ENCODE data around the gene ADAM19. TPM values are rescaled to one million over a fixed set of nuclear protein-coding genes. Genes with fewer than 3 reads are reported as not detected.

The ADAM19 gene
- polyA plus RNA-seq, 4 donors: 0.67 to 6.5 (median 2.2) TPM

- H3K27ac ChIP-seq (ENCODE audit: low read depth in 1 of 3, low read length in 2 of 3): peak overlapping the region in 2 of 3 donors; percentile 59 to 88
- WGBS, 3 donors: 70 to 87% (median 81%) methylated on average over 10 of the region's 10 CpGs
- peaks cover 0 to 18% (median 14%) of the 10 kb centered on the region in 3 donors for H3K4me1 ChIP-seq (ENCODE audit: control insufficient read depth in 3 of 3, insufficient read depth in 2 of 3, low read depth in 1 of 3, low read length in 2 of 3)
These were observed 13.4 kb downstream of the ADAM19 start for GRCh38 chr5:157562111-157562581.

GRCh38 chr5:157561110-157561509 lies 14.5 kb downstream of the ADAM19 start:
- FAIRE-seq (no peak), DNase-seq (no peak)
- no peaks in the 10 kb centered on the region for H3K27me3 ChIP-seq (ENCODE audit: control insufficient read depth in 3 of 3, insufficient read depth in 3 of 3, low read length in 3 of 3)
- no peak overlapping the region for H3K4me3 ChIP-seq (ENCODE audit: low read depth in 1 of 3, low read length in 3 of 3)
- peaks cover 0 to 15% (median 2%) of the 10 kb centered on the region in 3 donors for H3K36me3 ChIP-seq (ENCODE audit: control insufficient read depth in 3 of 3, insufficient read depth in 2 of 3, low read depth in 1 of 3, low read length in 3 of 3)
- peaks cover 0 to 18% (median 14%) of the 10 kb centered on the region in 3 donors for H3K4me1 ChIP-seq (ENCODE audit: control insufficient read depth in 3 of 3, insufficient read depth in 2 of 3, low read depth in 1 of 3, low read length in 2 of 3)
- H3K27ac ChIP-seq (ENCODE audit: low read depth in 1 of 3, low read length in 2 of 3): peak overlapping the region in 2 of 3 donors; percentile 59 to 88
- 79 to 88% (median 84%) methylated on average over 9 of the region's 9 CpGs for WGBS, 3 donors
- no peaks in the 10 kb centered on the region for H3K9me3 ChIP-seq (ENCODE audit: control insufficient read depth in 2 of 2, insufficient read depth in 1 of 2, low read depth in 1 of 2, low read length in 1 of 2)

More at GRCh38 chr5:157562111-157562581, 13.4 kb downstream of the ADAM19 start:
- FAIRE-seq (no peak), DNase-seq (no peak)
- Histone ChIP-seq H3K4me3 (ENCODE audit: low read depth in 1 of 3, low read length in 3 of 3) (no peak overlapping the region), H3K9me3 (ENCODE audit: control insufficient read depth in 2 of 2, insufficient read depth in 1 of 2, low read depth in 1 of 2, low read length in 1 of 2) (no peaks in the 10 kb centered on the region), H3K27me3 (ENCODE audit: control insufficient read depth in 3 of 3, insufficient read depth in 3 of 3, low read length in 3 of 3) (no peaks in the 10 kb centered on the region), H3K36me3 (ENCODE audit: control insufficient read depth in 3 of 3, insufficient read depth in 2 of 3, low read depth in 1 of 3, low read length in 3 of 3) (peaks cover 0 to 15% (median 2%) of the 10 kb centered on the region in 3 donors)

GRCh38 chr5:157559301-157559700 lies 16.3 kb downstream of the ADAM19 start:
- no peak for FAIRE-seq

GRCh38 chr5:157558681-157559080 lies 16.9 kb downstream of the ADAM19 start:
- no peak for FAIRE-seq
- H3K27me3 ChIP-seq (ENCODE audit: control insufficient read depth in 3 of 3, insufficient read depth in 3 of 3, low read length in 3 of 3): no peaks in the 10 kb centered on the region
- peaks cover 0 to 12% (median 2%) of the 10 kb centered on the region in 3 donors for H3K36me3 ChIP-seq (ENCODE audit: control insufficient read depth in 3 of 3, insufficient read depth in 2 of 3, low read depth in 1 of 3, low read length in 3 of 3)
- no peaks in the 10 kb centered on the region for H3K9me3 ChIP-seq (ENCODE audit: control insufficient read depth in 2 of 2, insufficient read depth in 1 of 2, low read depth in 1 of 2, low read length in 1 of 2)
- no peak overlapping the region for H3K4me3 ChIP-seq (ENCODE audit: low read depth in 1 of 3, low read length in 3 of 3)
- H3K4me1 ChIP-seq (ENCODE audit: control insufficient read depth in 3 of 3, insufficient read depth in 2 of 3, low read depth in 1 of 3, low read length in 2 of 3): peaks cover 0 to 26% (median 7%) of the 10 kb centered on the region in 3 donors
- no peak for DNase-seq
- peak overlapping the region in 1 of 3 donors; percentile 32 for H3K27ac ChIP-seq (ENCODE audit: low read depth in 1 of 3, low read length in 2 of 3)
- WGBS, 3 donors: 16 to 52% (median 35%) methylated on average over 2 of the region's 2 CpGs

More at GRCh38 chr5:157559301-157559700, 16.3 kb downstream of the ADAM19 start:
- Histone ChIP-seq H3K4me1 (ENCODE audit: control insufficient read depth in 3 of 3, insufficient read depth in 2 of 3, low read depth in 1 of 3, low read length in 2 of 3) (peaks cover 0 to 23% (median 13%) of the 10 kb centered on the region in 3 donors), H3K36me3 (ENCODE audit: control insufficient read depth in 3 of 3, insufficient read depth in 2 of 3, low read depth in 1 of 3, low read length in 3 of 3) (peaks cover 0 to 15% (median 2%) of the 10 kb centered on the region in 3 donors), H3K4me3 (ENCODE audit: low read depth in 1 of 3, low read length in 3 of 3) (no peak overlapping the region), H3K9me3 (ENCODE audit: control insufficient read depth in 2 of 2, insufficient read depth in 1 of 2, low read depth in 1 of 2, low read length in 1 of 2) (no peaks in the 10 kb centered on the region), H3K27ac (ENCODE audit: low read depth in 1 of 3, low read length in 2 of 3) (peak overlapping the region in 1 of 3 donors; percentile 21), H3K27me3 (ENCODE audit: control insufficient read depth in 3 of 3, insufficient read depth in 3 of 3, low read length in 3 of 3) (no peaks in the 10 kb centered on the region)
- no peak for DNase-seq
- WGBS, 3 donors: 73 to 76% (median 75%) methylated on average over 2 of the region's 2 CpGs

- H3K27ac ChIP-seq (ENCODE audit: low read depth in 1 of 3, low read length in 2 of 3): peak overlapping the region in 1 of 3 donors; percentile 32
- WGBS, 3 donors: 81 to 85% (median 85%) methylated on average over 4 of the region's 4 CpGs
- no peak for FAIRE-seq
These were observed 17.5 kb downstream of the ADAM19 start for GRCh38 chr5:157558041-157558595.

GRCh38 chr5:157556615-157557418 lies 18.8 kb downstream of the ADAM19 start:
- Histone ChIP-seq H3K27me3 (ENCODE audit: control insufficient read depth in 3 of 3, insufficient read depth in 3 of 3, low read length in 3 of 3) (no peaks in the 10 kb centered on the region), H3K4me1 (ENCODE audit: control insufficient read depth in 3 of 3, insufficient read depth in 2 of 3, low read depth in 1 of 3, low read length in 2 of 3) (peaks cover 0 to 21% (median 6%) of the 10 kb centered on the region in 3 donors), H3K9me3 (ENCODE audit: control insufficient read depth in 2 of 2, insufficient read depth in 1 of 2, low read depth in 1 of 2, low read length in 1 of 2) (no peaks in the 10 kb centered on the region), H3K4me3 (ENCODE audit: low read depth in 1 of 3, low read length in 3 of 3) (no peak overlapping the region), H3K36me3 (ENCODE audit: control insufficient read depth in 3 of 3, insufficient read depth in 2 of 3, low read depth in 1 of 3, low read length in 3 of 3) (peaks cover 0 to 2% (median 0%) of the 10 kb centered on the region in 3 donors), H3K27ac (ENCODE audit: low read depth in 1 of 3, low read length in 2 of 3) (no peak overlapping the region)
- DNase-seq: no peak
- 82 to 89% (median 88%) methylated on average over 8 of the region's 8 CpGs for WGBS, 3 donors
- no peak for FAIRE-seq

More at GRCh38 chr5:157558041-157558595, 17.5 kb downstream of the ADAM19 start:
- Histone ChIP-seq H3K36me3 (ENCODE audit: control insufficient read depth in 3 of 3, insufficient read depth in 2 of 3, low read depth in 1 of 3, low read length in 3 of 3) (peaks cover 0 to 8% (median 2%) of the 10 kb centered on the region in 3 donors), H3K4me3 (ENCODE audit: low read depth in 1 of 3, low read length in 3 of 3) (no peak overlapping the region), H3K9me3 (ENCODE audit: control insufficient read depth in 2 of 2, insufficient read depth in 1 of 2, low read depth in 1 of 2, low read length in 1 of 2) (no peaks in the 10 kb centered on the region), H3K27me3 (ENCODE audit: control insufficient read depth in 3 of 3, insufficient read depth in 3 of 3, low read length in 3 of 3) (no peaks in the 10 kb centered on the region), H3K4me1 (ENCODE audit: control insufficient read depth in 3 of 3, insufficient read depth in 2 of 3, low read depth in 1 of 3, low read length in 2 of 3) (peaks cover 0 to 26% (median 7%) of the 10 kb centered on the region in 3 donors)
- no peak for DNase-seq

GRCh38 chr5:157555037-157555640 lies 20.4 kb downstream of the ADAM19 start:
- Histone ChIP-seq H3K4me3 (ENCODE audit: low read depth in 1 of 3, low read length in 3 of 3) (no peak overlapping the region), H3K27me3 (ENCODE audit: control insufficient read depth in 3 of 3, insufficient read depth in 3 of 3, low read length in 3 of 3) (no peaks in the 10 kb centered on the region), H3K36me3 (ENCODE audit: control insufficient read depth in 3 of 3, insufficient read depth in 2 of 3, low read depth in 1 of 3, low read length in 3 of 3) (peaks cover 0 to 2% (median 0%) of the 10 kb centered on the region in 3 donors), H3K4me1 (ENCODE audit: control insufficient read depth in 3 of 3, insufficient read depth in 2 of 3, low read depth in 1 of 3, low read length in 2 of 3) (peaks cover 0 to 12% (median 3%) of the 10 kb centered on the region in 3 donors), H3K27ac (ENCODE audit: low read depth in 1 of 3, low read length in 2 of 3) (peak overlapping the region in 2 of 3 donors; percentile 2 to 80), H3K9me3 (ENCODE audit: control insufficient read depth in 2 of 2, insufficient read depth in 1 of 2, low read depth in 1 of 2, low read length in 1 of 2) (no peaks in the 10 kb centered on the region)
- WGBS, 3 donors: 26 to 54% (median 38%) methylated on average over 4 of the region's 4 CpGs
- FAIRE-seq (no peak), DNase-seq (no peak)

Data from small intestine (tissue), 7 donors.